ENCODE measurements around the gene AP2S1.
"Not testable (repeated sequence)": the region's sequence is repeated elsewhere in the genome, so short reads cannot be mapped to it uniquely, and the experiment has no call there.

AP2S1 gene

DNA sequence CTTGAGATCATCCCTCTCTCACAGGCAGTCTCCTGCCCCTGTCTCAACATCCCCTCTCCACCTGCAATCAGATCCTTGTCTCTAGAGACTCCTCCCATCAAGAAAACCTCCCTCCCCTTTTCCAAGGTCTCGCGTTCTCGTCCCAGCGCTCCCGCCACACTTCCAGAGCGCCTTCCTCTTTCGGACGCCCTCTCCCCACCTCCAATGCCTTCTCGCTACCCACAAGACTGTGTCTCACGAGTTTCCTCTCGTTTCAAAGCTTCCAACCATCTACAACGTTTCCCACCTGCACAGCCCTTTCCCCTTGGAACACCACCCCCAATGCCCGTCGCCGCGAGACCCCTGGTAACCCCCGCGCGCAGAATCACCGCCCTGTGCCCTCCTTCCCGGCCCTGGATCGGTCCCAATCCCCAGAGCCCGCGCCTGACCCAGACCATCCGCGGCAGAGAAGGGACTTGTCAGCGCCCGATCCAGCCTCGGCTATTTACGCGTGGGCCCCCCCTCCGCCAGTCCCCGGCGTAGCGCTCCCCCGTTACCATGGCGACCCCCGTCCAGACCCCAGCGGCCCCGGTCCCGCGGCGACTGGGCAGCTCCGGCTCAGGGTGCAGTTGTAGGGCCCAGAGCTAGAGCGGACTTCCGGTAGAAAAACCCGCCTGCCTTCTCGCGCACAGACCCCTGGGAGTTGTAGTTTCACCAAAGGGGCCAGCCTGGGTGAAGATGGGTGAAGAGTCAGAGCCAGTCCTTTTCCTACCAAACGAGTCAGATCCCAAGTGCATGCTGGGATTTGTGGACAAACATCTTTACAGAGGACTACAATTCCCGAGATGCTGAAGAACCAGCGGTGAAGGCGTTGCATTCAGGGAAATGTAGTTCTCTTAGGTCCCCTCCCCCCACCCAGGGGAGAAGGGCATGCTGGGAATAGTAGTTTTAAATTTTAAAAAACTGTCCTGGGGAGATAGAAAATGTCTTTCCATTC is at the start of gene AP2S1:
Gene AP2S1, minus strand, starts transcription at position 619 of the 976 bp plus-strand sequence. Its CDS starts 80 bp downstream, at position 539.
- CTCF ChIA-PET = interaction anchor here (0.7 to 1.7 kb wide), 6 partner anchors 10 to 140 kb away, joined by 3 to 9 read pairs (median 3); no protein-coding TSS in a partner anchor
- H3K27me3 Mint-ChIP-seq = peaks cover 16% of the 10 kb centered on the region
- peak within 1 kb of the TSS; percentile 92 for H3K4me3 Mint-ChIP-seq
- H3K36me3 Mint-ChIP-seq = peaks cover 8% of the 10 kb centered on the region
- DNase-seq = peak; percentile 96
- peaks cover 29% of the 10 kb centered on the region for H3K4me1 Mint-ChIP-seq
- peak within 1 kb of the TSS; percentile 83 for H3K27ac Mint-ChIP-seq
- H3K9me3 Mint-ChIP-seq = no peaks in the 10 kb centered on the region

DNA sequence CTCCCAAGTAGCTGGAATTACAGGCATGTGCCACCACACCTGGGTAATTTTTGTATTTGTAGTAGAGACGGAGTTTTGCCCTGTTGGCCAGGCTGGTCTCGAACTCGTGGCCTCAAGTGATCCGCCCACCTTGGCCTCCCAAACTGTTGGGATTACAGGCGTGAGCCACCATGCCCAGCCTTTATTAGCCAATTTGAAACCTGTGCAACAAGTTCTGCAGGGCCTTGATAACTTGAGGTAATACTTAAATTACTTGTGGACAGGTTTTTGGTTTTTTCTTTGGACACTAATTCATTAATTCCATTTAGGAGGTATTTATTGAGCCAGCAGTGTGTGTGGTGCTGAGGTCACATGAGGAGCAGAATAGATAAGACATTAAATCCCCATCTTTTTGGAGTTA is 49.7 kb upstream of the AP2S1 start:
- CTCF ChIA-PET = no interaction called here
- no peak overlapping the region for H3K27ac Mint-ChIP-seq
- no peak for DNase-seq
- H3K9me3 Mint-ChIP-seq = no peaks in the 10 kb centered on the region
- no peak overlapping the region for H3K4me3 Mint-ChIP-seq
- H3K36me3 Mint-ChIP-seq = no peaks in the 10 kb centered on the region
- H3K27me3 Mint-ChIP-seq = no peaks in the 10 kb centered on the region
- peaks cover 6% of the 10 kb centered on the region for H3K4me1 Mint-ChIP-seq

DNA sequence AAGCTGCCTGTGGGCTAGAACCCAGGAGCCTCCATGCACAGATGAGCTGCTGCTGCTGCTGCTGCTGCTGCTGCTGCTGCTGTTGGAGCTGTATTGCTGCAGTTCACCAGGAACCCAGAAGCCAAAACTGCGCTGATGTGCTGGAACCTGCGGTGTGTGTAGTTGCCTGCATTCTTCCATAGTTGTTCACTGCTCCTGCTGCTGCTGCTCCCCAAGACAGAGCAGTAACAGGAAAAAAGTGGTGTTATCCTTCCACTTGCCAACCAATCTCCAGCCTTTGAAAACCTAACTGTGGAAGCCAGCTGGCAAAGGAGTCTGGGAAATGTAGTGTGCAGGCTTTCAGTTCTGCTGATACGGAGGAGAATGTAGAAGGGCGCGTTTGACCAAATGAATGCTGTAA is 48.1 kb upstream of the AP2S1 start:
- DNase-seq = no peak
- CTCF ChIA-PET = no interaction called here
- no peak overlapping the region for H3K4me3 Mint-ChIP-seq
- H3K9me3 Mint-ChIP-seq = no peaks in the 10 kb centered on the region
- H3K27ac Mint-ChIP-seq = no peak overlapping the region
- no peaks in the 10 kb centered on the region for H3K27me3 Mint-ChIP-seq
- H3K36me3 Mint-ChIP-seq = no peaks in the 10 kb centered on the region
- peaks cover 2% of the 10 kb centered on the region for H3K4me1 Mint-ChIP-seq

DNA sequence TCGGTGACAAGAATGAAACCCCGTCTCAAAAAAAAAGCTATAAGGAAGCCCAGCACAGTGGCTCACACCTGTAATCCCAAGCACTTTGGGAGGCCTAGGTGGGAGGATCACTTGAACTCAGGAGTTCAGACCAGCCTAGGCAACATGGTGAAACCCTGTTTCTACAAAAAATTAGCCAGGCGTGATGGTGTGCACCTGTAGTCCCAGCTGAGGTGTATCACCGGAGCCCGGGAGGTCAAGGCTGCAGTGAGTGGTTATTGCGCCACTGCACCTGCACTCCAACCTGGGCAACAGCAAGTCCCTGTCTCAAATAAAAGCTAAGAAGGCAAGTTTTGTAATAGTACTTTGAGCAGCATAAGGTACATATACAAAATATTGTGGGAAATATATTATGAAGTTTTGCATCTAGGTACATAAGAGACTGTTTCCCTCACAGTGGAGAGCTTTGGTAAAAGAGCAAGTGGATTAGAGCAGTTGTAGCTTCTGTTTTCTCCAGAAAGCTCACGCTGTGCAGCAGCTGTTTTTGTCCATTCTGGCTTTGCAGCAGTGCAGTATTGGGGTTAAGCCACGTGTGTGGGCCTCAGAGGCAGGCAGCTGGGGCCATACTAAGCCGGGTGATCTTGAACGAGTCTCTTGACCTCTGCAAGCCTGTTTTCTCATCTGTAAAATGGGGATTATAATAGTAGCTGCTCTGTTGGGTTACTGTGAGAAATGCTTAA is 45.6 kb upstream of the AP2S1 start:
- H3K4me3 Mint-ChIP-seq = no peak overlapping the region
- H3K27me3 Mint-ChIP-seq = no peaks in the 10 kb centered on the region
- H3K4me1 Mint-ChIP-seq = peaks cover 4% of the 10 kb centered on the region
- no peak for DNase-seq
- CTCF ChIA-PET = interaction anchor here (1.5 kb wide), 1 partner anchor 117 kb away, joined by 4 read pairs; no protein-coding TSS in a partner anchor
- no peaks in the 10 kb centered on the region for H3K36me3 Mint-ChIP-seq
- H3K9me3 Mint-ChIP-seq = no peaks in the 10 kb centered on the region
- no peak overlapping the region for H3K27ac Mint-ChIP-seq

DNA sequence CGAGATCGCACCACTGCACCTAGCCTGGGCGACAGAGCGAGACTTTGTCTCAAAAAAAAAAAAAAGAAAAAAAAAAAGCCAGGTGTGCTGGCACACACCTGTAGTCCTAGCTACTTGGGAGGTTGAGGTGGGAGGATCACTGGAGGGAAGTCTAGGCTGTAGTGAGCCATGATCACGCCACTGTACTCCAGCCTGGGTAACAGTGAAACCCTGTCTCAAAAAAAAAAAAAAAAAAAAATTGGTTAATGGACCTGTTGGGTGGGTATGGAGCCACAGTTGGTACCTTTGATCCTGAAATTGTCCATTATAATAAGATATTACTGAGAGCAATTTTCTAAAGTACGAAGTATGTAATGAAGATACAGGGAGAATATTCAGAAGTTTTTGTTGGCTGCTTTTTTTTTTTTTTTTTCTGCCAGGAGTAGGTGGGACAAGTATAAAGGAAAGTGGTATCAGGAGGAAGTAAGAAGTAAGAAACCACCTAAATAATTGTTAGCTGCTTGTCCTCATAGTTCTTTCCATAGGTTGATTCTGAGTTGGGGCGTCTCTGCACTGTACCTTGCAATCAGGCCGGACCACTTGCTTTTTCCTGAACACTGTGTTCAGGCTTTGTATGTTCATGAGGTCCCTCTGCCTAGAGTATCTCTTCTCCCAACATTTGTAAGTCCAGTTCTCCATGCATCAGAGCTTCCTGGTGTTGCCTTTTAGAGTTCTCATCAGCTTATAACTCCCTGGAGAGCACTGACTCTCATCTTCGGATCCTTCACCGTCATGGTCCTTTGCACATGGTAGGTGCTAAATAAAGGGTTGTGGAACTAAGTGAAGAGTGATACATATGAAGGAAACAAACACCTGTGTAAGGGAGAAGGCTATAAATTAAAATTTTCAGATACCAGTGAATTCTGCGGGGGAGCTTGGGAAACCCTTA is 41.9 kb upstream of the AP2S1 start:
- H3K4me3 Mint-ChIP-seq = no peak overlapping the region
- no peak for DNase-seq
- no peaks in the 10 kb centered on the region for H3K27me3 Mint-ChIP-seq
- no peak overlapping the region for H3K27ac Mint-ChIP-seq
- CTCF ChIA-PET = interaction anchor here (0.6 kb wide), 1 partner anchor 73 kb away, joined by 3 read pairs; no protein-coding TSS in a partner anchor
- no peaks in the 10 kb centered on the region for H3K36me3 Mint-ChIP-seq
- peaks cover 4% of the 10 kb centered on the region for H3K4me1 Mint-ChIP-seq
- no peaks in the 10 kb centered on the region for H3K9me3 Mint-ChIP-seq

DNA sequence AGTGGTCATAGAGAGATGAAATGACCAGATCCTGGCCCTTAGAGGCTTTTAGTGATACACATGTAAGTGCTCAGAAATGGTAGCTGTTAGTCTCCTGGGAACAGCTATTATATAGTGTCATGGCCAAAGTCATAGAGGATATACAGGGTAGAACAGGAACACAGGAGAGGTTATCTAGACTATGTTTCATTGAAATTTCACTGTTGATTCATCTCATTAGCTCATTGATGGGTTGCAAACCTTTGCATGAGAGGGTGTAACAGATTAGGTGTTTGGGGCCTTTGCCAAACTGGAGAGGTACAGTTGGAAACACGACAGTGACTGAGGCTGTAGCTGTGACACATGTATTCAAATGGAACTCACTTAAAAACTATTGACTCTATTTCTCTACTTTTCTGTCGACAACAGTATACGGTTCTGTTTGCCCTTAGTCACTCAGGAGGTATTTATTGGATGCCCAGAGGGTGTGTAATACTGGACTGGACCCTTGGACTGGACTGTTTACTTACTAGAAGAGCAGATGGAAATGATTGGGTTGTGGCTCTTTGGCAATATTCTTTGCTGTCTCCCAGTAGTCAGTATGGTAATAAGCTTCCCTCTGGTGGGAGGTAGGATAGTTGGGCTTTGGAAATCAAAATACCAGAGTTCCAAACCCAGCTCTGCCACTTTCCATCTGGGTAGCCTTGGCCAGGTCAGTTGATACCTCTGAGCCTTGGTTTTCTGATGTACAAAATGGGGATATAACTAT is 40.0 kb upstream of the AP2S1 start:
- Mint-ChIP-seq H3K36me3 (no peaks in the 10 kb centered on the region), H3K27ac (no peak overlapping the region), H3K4me1 (peaks cover 2% of the 10 kb centered on the region), H3K4me3 (no peak overlapping the region), H3K27me3 (no peaks in the 10 kb centered on the region), H3K9me3 (no peaks in the 10 kb centered on the region)
- CTCF ChIA-PET = interaction anchor here (0.8 kb wide), 1 partner anchor 9 kb away, joined by 3 read pairs; no protein-coding TSS in a partner anchor
- no peak for DNase-seq

DNA sequence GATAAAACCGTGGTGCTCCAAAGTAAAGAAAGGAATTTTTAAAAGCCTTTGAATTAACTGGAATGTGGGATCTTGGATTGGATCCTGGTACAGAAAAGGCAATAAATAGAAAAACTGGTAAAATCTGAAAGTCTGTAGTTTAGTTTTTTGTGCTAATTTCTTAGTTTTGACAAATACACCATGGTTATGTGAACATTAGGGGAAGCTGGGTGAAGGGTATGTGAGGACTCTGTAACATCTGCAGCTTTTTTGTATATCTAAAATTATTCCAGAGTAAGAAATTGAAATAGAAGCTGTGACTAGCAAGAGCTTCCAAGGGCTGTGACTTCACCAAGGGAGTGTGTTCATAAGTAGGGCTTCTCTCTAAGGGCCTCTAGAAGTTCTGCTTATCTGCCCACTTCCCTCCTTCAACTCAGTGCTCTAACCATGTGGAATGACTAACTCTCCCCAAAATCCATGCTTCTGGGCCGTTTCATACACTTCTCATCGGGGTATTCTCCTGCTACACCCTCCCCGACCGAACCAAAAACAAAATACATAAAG is 36.7 kb upstream of the AP2S1 start:
- CTCF ChIA-PET = interaction anchor here (1.4 kb wide), 1 partner anchor 125 kb away, joined by 4 read pairs; no protein-coding TSS in a partner anchor
- Mint-ChIP-seq H3K9me3 (no peaks in the 10 kb centered on the region), H3K4me1 (no peaks in the 10 kb centered on the region), H3K4me3 (no peak overlapping the region), H3K27ac (no peak overlapping the region), H3K36me3 (no peaks in the 10 kb centered on the region), H3K27me3 (no peaks in the 10 kb centered on the region)
- DNase-seq = no peak

DNA sequence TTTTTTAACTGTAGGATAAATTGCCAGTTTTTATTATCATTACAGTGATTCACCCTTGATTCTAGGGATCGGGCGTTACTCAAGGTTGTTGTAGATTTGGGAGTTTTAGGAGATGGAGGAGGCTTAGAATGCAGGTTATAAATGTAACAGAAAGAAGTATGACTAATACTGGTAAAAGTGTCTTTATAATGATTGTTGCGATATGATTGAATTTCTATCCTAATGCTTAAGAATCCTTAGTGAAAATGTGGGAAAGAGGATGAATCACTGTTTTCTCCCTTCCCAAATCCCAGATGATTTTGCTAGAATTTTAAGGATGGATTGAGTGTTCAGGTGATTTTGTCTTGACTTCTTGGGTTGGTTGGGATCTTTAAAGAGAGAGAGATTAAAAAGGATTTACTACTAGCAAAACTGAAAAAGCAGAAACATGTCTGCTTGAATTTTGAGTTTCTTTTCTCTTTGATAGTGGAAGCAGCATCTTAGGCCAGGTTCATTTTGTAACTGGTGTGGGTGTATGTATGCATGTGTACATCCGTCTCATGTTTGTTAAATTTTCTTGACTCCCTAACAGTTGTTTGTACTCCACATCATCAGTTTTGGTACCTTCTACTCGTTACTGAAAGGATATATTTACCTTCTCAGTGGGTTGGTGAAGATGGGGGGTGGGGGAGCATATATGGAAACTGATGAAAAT is 36.0 kb upstream of the AP2S1 start:
- CTCF ChIA-PET = no interaction called here
- Mint-ChIP-seq H3K9me3 (no peaks in the 10 kb centered on the region), H3K27ac (no peak overlapping the region), H3K27me3 (no peaks in the 10 kb centered on the region), H3K4me3 (no peak overlapping the region), H3K4me1 (no peaks in the 10 kb centered on the region), H3K36me3 (no peaks in the 10 kb centered on the region)
- no peak for DNase-seq

DNA sequence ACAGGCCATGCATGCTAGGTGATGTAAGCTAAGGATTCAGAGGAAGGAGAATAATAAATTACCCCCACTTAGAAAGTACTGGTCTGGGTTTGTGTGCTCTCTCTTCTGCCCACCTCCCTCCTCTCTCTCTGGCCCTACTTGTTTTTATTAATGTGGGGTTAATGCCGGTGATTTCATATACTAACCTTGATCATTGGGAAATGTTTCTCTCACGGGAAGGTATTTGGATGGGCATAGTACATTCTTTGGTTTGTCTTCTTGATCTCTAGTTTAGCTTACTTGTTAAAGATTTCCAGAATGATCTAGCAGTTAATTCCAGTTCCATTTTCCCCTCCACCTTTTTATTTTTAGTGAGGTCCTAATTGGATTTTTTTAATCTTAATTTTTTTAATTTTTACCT is 34.8 kb upstream of the AP2S1 start:
- DNase-seq = no peak
- Mint-ChIP-seq H3K4me1 (no peaks in the 10 kb centered on the region), H3K36me3 (no peaks in the 10 kb centered on the region), H3K27me3 (no peaks in the 10 kb centered on the region), H3K4me3 (no peak overlapping the region), H3K27ac (no peak overlapping the region), H3K9me3 (no peaks in the 10 kb centered on the region)
- CTCF ChIA-PET = no interaction called here

DNA sequence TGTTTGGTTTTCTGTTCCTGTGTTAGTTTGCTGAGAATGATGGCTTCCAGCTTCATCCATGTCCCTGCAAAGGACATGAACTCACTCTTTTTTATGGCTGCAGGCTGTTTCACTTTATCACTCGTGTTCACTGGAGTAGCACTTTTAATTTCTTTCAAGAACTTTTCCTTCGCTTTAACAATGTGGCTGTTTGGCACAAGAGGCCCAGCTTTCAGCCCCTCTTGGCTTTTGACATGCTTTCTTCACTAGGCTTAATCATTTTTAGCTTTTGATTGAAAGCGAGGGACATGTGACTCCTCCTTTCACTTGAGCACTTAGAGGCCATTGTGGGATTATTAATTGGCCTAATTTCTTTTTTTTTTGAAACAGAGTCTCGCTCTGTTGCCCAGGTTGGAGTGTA is 32.1 kb upstream of the AP2S1 start:
- DNase-seq, H3K36me3 Mint-ChIP-seq, CTCF ChIA-PET, H3K27ac Mint-ChIP-seq, H3K9me3 Mint-ChIP-seq, H3K4me3 Mint-ChIP-seq, H3K27me3 Mint-ChIP-seq, H3K4me1 Mint-ChIP-seq: not testable (repeated sequence)

DNA sequence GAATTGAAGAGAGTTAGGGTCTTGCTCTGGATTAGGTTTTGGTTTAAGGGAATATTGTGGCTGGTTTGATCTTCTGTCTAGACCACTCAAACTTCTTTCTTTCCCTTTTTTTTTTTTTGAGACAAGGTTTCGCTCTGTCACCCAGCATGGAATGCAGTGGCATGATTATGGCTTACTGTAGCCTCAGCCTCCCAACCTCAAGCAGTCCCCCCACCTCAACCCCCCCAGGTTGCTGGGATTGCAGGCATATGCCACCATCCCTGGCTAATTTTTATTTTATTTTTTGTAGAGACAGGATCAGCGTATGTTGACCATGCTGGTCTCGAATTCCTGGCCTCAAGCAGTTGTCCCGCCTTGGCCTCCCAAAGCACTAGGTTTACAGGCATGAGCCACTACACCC is 31.4 kb upstream of the AP2S1 start:
- H3K36me3 Mint-ChIP-seq = peaks cover 1% of the 10 kb centered on the region
- CTCF ChIA-PET = interaction anchor here (0.8 kb wide), 1 partner anchor 109 kb away, joined by 3 read pairs; no protein-coding TSS in a partner anchor
- no peak overlapping the region for H3K4me3 Mint-ChIP-seq
- H3K9me3 Mint-ChIP-seq = no peaks in the 10 kb centered on the region
- no peak overlapping the region for H3K27ac Mint-ChIP-seq
- H3K27me3 Mint-ChIP-seq = no peaks in the 10 kb centered on the region
- no peaks in the 10 kb centered on the region for H3K4me1 Mint-ChIP-seq
- DNase-seq = no peak

DNA sequence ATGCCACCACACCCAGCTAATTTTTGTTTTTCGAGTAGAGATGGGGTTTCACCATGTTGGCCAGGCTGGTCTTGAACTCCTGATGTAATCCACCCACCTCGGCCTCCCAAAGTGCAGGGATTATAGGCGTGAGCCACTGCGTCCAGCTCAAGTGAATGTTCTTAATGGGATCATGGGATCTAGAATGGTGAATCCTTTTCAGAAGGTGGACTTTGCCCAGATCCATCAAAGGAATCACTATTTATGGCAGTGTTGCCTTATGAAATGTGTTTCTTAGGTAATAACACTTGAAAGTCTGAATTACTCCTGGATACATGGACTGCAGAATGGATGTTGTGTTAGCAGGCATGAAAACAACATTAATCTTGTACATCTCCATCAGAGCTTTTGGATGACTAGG is 30.4 kb upstream of the AP2S1 start:
- H3K4me3 Mint-ChIP-seq = no peak overlapping the region
- no peaks in the 10 kb centered on the region for H3K27me3 Mint-ChIP-seq
- no peaks in the 10 kb centered on the region for H3K4me1 Mint-ChIP-seq
- peaks cover 1% of the 10 kb centered on the region for H3K36me3 Mint-ChIP-seq
- H3K9me3 Mint-ChIP-seq = no peaks in the 10 kb centered on the region
- DNase-seq = no peak
- H3K27ac Mint-ChIP-seq = no peak overlapping the region
- CTCF ChIA-PET = interaction anchor here (0.6 to 0.8 kb wide), 2 partner anchors 41 to 110 kb away, joined by 3 to 4 read pairs; no protein-coding TSS in a partner anchor

All from activated naive CD4-positive, alpha-beta T cell treated with anti-CD3 and anti-CD28 coated beads, Interleukin-2, amount 10 ng/mL, durations not matched to agents 7 days and 5 days (primary cell).